Right hindlimb (tissue), 1 donor: ENCODE data around the gene ADCY2.

Experiments
- DNase-seq: peaks from one replicate; pipeline ENCODE4 v3.0.0-alpha.2; 2018

The ADCY2 gene

DNA sequence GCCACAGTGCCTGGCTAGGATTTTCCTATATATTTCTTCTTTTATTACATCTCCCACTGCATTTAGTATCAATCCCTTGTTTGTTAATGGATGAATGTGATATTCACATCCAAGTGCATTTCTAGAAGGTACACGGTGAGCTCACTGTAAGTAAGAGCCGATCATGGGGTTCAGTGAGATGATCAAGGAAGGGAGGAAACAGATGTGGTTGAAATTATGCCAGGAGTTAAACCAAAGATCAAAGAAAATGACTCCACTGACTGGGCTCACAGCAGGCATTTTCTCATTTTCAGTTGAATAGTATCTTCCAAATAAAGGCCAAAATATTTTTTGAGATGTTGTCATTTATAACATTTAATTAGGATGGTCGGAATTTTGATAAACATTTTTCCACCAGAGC lies 357.2 kb downstream of the ADCY2 start:
- no peak for DNase-seq

GRCh38 chr5:7753596-7753995 lies 357.7 kb downstream of the ADCY2 start:
- DNase-seq = no peak

- no peak for DNase-seq
These were observed 358.6 kb downstream of the ADCY2 start for GRCh38 chr5:7754490-7754889.

GRCh38 chr5:7754997-7755596 lies 359.2 kb downstream of the ADCY2 start:
- peak; percentile 65 for DNase-seq

DNA sequence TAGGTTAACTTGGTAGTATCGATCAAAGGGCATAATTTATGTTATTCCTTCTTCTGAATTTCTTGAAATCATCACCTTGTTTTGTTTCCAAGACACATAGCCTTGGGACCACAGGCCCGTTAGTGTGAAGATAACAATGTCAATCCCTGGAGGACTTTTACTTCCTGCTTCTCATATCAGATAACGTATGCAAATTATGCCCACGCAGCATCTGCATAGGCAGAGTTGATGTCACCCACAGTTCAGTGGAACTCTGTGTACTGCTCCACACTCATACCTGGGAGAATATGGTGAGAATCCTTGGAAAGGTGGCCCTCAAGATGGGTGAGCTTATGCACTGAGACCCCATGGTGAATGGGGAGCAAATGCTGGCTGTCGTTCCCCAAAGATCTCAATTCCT lies 360.0 kb downstream of the ADCY2 start:
- DNase-seq = no peak

- DNase-seq = no peak
These were observed 360.5 kb downstream of the ADCY2 start for GRCh38 chr5:7756453-7756852.

- DNase-seq = no peak
These were observed 363.4 kb downstream of the ADCY2 start for GRCh38 chr5:7759257-7759871.

DNA sequence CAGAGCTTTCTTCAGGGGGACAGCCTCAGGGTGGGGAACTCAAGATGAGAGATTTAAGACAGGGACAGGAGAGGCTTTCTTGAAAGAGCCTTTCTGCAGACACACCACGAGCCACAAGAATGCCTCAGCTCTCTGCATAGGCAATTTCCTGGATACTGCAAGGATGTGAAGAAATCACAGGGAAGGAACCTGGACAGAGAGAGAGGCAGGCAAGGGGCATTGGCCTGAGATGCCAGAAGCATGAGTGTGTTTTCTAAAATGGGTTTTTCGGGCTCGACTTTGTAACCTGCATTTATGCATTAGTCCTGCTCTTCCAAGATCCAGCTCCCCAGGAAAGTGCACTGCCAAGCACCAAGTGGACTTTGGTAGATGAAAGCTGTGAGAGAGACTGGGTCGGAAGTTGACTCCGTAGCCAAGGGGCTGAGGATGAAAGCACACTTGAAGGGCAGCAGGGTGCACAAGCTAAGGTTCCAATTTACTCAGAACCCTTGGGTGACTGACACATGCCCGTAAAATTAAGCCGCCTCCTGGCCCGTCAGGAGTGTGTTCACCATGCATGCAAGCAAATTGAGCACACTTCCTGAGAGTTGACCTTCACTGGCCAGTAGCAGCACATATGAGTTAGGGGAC lies 364.1 kb downstream of the ADCY2 start:
- no peak for DNase-seq

DNA sequence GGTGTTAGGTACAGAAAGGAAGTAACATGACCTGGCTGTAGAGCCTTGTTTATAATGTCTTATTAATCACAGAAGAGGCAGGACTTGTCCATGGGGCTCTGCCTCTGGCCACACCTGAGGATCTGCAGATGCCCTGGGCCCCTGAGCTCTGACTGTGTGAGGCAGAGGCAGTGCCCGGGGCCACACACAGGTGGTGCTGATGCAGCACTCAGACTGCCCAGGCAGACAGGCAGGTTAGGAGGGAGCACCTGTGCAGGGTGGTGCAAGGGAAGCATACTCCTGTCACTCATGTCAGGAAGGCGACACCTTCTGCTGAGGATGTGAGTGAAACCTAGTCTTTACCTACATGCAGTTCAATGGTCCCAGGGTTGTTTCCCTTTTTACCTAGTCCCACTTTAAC lies 366.3 kb downstream of the ADCY2 start:
- no peak for DNase-seq

- no peak for DNase-seq
These were observed 367.7 kb downstream of the ADCY2 start for GRCh38 chr5:7763621-7764072.

GRCh38 chr5:7764452-7764851 lies 368.5 kb downstream of the ADCY2 start:
- DNase-seq = no peak

DNA sequence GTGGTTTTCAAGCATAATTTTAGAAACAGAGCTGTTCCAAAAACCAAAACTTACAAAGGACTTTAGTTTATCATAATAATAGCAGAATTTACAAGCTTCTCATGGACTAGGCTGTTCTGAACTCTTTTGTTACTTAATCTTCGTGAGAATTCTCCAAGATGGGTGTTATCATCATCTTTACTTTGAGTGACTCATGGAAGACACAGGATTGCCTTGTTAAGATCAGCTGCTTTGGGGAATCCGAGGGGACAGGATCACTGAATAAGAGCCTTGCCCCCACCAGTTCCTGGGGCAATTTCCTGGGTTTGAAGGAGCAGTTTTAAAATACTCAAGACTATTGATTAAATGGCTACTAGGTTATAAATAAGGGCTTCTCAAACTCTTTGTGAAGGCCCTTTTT lies 374.5 kb downstream of the ADCY2 start:
- DNase-seq = no peak

- no peak for DNase-seq
These were observed 376.2 kb downstream of the ADCY2 start for GRCh38 chr5:7772141-7772540.

DNA sequence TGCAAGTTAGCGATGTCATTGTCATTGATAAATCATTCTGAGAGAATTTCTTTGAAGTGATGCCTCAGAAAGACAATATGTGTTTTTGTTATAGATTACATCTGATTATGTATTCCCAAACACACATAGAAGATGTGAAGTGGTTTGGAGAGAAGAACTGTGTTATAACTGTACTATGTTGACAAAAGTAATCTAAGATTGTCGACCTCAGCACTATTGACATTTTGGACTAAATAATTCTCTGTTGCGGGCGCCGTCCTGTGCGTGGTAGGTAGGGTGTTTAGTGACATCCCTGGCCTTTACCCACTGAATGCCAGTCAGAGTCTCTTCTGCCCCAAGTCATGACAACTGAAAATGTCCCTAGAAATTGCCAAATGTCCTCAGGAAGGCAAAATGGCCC lies 377.2 kb downstream of the ADCY2 start:
- DNase-seq = no peak

- DNase-seq = no peak
These were observed 380.5 kb downstream of the ADCY2 start for GRCh38 chr5:7776442-7776841.

- no peak for DNase-seq
These were observed 383.4 kb downstream of the ADCY2 start for GRCh38 chr5:7779019-7780005.

- no peak for DNase-seq
These were observed 386.0 kb downstream of the ADCY2 start for GRCh38 chr5:7781899-7782298.

DNA sequence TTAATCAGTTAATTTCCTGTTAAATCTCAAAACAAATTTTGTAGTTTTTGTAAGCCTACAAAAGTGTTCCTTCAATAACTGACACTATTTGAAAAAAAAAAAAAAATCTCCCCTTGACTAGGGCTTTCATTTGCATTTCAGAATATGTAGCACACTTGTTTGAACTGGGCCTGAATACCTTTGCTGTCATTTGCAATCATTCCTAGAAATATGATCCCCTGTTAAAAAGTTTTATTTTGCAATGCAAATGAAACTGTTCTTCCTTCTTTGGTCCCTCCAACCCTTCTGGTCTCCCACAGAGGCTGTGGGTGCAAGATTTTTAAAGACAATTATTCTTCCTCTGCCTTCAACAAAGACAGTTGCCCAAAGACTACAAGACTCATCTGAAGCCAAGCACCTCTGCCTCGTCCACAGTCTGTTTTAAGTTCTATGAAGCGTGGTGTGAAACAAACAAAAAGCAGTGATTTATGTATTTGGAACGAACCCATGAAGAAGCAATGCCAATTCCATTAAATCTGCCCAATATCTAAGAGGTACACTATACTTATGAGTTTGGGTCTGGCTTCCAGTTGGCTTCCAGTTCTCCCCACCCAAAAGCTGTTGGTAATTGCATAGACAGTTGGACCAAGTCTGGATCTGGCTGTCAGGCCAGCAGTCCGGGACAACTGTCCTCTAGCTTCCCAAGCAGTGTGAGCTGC lies 388.9 kb downstream of the ADCY2 start:
- DNase-seq = no peak

DNA sequence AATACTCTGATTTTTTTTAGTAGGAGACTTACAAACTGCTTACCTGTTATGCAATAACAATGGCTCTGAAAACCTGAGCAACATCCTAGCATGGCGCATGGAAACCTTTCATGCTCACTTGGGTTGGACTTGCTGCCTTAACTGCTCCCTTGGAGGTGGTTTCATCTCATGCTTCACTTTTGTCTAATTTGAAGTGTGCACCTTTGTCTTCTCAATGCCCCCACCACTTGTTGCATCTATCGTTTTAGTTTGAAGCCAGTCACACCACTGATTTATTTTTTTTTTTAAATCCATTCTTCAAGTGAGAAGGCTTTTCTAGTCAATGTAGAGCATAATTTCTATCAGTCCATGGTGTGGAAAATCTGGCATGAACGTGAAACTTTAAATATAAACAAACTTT lies 391.8 kb downstream of the ADCY2 start:
- DNase-seq = no peak

DNA sequence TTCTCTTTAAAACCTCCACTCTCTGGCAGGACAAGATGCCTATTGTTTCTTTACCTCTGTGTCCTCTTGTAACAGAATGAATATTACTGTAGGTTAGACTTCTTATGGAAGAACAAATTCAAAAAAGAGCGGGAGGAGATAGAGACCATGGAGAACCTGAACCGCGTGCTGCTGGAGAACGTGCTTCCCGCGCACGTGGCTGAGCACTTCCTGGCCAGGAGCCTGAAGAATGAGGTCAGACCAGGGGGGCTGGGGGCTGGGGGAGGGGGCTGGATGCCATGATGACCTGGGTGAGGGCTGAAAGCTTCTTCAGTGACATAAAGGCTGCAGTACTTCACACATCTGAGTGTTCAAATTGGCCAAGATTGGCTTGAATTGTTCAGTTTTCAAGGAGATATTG lies 393.6 kb downstream of the ADCY2 start:
- no peak for DNase-seq

- no peak for DNase-seq
These were observed 398.0 kb downstream of the ADCY2 start for GRCh38 chr5:7793895-7794294.

DNA sequence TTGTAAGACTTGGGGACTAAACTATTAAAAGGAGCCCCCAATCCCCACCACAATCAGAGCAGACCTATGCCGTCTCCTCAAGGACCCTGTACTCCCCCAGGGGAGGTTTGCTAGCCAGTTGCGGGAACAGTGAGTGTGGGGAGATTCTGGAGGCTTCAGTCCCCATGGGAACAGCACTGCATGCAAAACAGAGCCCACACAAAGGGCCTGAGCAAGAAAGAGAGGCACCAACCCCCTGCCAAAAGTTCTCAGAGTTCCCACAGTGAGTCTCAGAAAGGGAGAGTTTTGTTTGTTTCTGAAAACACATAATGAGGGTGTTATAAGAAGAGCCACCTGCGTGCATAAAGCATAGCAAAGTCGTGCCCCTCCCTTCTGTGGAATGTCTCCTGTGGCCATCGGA lies 398.4 kb downstream of the ADCY2 start:
- no peak for DNase-seq

DNA sequence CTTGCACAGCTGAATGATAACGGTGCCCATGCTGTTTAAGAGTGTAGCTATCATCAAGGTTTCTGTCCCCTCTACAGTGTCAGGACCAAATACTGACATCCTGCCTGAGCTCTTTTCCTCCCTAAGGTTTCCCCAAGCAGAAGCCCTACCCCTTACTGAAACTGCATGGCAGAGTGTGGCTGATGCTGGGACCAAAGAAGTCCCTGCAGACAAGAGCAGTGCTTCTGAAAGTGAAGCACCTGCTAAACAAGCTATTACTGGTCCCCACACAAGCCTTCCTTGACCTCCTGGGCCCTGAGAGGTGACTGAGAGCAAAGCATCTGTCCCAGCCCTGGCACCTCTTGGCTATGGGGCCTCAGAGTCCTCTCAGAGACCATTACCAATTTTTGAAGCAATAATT lies 398.9 kb downstream of the ADCY2 start:
- no peak for DNase-seq
